ENCODE data around the gene ARSJ. TPM values are rescaled to one million over a fixed set of nuclear protein-coding genes. Genes with fewer than 3 reads are reported as not detected.

The ARSJ gene
- total RNA-seq, 4 donors from 2014 or later = 18.1 to 26.0 (median 21.2) TPM

DNA sequence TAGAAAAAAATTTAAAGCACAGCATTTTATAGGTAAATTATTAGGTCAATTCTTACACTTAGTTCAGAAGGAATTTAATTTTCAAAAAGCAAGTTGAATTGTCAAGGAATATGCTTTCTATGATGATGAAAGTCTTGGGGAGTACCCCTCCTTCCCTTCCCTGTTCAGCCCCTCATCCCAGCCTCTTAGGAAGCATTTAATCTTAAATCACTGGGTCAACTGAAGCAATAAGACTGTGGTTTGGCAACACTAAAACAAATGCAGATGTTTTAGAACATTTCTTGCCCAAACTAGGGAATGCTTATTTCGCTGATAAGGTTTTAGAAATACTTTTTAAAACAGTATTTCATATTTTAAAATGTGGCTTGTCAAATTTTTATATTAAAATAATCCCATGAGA, 19.1 kb upstream of the ARSJ start:
- intact Hi-C loops (cut with DNase I) = no loop called here
- 79% methylated on average over 1 of the region's 1 CpG for WGBS
- no peak for TF ChIP-seq POLR2AphosphoS5 (IDR thresholded peaks at IDR 0.05)
- TF ChIP-seq, protein P1, sequence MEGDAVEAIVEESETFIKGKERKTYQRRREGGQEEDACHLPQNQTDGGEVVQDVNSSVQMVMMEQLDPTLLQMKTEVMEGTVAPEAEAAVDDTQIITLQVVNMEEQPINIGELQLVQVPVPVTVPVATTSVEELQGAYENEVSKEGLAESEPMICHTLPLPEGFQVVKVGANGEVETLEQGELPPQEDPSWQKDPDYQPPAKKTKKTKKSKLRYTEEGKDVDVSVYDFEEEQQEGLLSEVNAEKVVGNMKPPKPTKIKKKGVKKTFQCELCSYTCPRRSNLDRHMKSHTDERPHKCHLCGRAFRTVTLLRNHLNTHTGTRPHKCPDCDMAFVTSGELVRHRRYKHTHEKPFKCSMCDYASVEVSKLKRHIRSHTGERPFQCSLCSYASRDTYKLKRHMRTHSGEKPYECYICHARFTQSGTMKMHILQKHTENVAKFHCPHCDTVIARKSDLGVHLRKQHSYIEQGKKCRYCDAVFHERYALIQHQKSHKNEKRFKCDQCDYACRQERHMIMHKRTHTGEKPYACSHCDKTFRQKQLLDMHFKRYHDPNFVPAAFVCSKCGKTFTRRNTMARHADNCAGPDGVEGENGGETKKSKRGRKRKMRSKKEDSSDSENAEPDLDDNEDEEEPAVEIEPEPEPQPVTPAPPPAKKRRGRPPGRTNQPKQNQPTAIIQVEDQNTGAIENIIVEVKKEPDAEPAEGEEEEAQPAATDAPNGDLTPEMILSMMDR (IDR thresholded peaks at IDR 0.05) = no peak
- no peak for TF ChIP-seq POLR2A (IDR thresholded peaks at IDR 0.05; ENCODE audit: low read depth)
- TF ChIP-seq EP300 (IDR thresholded peaks at IDR 0.05) = no peak

GRCh38 chr4:113998079-113998478, 18.6 kb upstream of the ARSJ start:
- intact Hi-C loops (cut with DNase I) = no loop called here
- Histone ChIP-seq H3K9me3 (no peaks in the 10 kb centered on the region), H3K27ac (replicated peaks in 1 of 4) (no peak overlapping the region), H3K4me1 (no peaks in the 10 kb centered on the region), H3K36me3 (no peaks in the 10 kb centered on the region), H3K27me3 (no peaks in the 10 kb centered on the region), H3K4me3 (no peak overlapping the region)
- 97% methylated on average over 5 of the region's 5 CpGs for WGBS
- TF ChIP-seq POLR2AphosphoS5 (IDR thresholded peaks at IDR 0.05) (no peak), EP300 (IDR thresholded peaks at IDR 0.05) (no peak), POLR2A (IDR thresholded peaks at IDR 0.05; ENCODE audit: low read depth) (no peak)
- TF ChIP-seq, protein P1 (IDR thresholded peaks at IDR 0.05) = no peak
- no peak for DNase-seq (ENCODE audit: extremely low spot score)

More for the DNA sequence above, 19.1 kb upstream of the ARSJ start:
- H3K27me3 ChIP-seq = no peaks in the 10 kb centered on the region
- H3K9me3 ChIP-seq = no peaks in the 10 kb centered on the region
- no peaks in the 10 kb centered on the region for H3K36me3 ChIP-seq
- H3K4me1 ChIP-seq = no peaks in the 10 kb centered on the region
- no peak overlapping the region for H3K4me3 ChIP-seq
- no peak overlapping the region for H3K27ac ChIP-seq (replicated peaks in 1 of 4)
- DNase-seq (ENCODE audit: extremely low spot score) = no peak

DNA sequence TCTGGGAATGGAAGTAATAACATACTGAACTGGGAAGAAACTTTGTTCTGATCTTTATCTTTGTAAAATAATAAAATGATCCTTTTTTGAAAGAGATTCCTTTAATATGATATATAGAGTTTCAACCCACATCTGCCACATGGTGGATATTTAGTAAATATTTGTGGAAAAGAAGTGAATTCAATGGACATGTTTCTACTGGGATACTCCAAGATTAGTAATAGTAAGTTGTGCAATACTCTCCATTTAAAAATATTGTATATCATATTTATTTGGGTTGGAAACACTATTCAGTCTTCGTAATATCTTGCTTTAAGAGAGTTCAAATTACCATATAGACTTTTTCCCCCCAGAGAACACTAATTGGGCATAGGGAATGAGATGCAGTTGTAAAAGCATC, 17.8 kb upstream of the ARSJ start:
- no peaks in the 10 kb centered on the region for H3K4me1 ChIP-seq
- 100% methylated on average over 1 of the region's 1 CpG for WGBS
- H3K27me3 ChIP-seq = no peaks in the 10 kb centered on the region
- no peaks in the 10 kb centered on the region for H3K36me3 ChIP-seq
- intact Hi-C loops (cut with DNase I) = no loop called here
- no peak overlapping the region for H3K4me3 ChIP-seq
- DNase-seq (ENCODE audit: extremely low spot score) = no peak
- H3K9me3 ChIP-seq = no peaks in the 10 kb centered on the region
- H3K27ac ChIP-seq (replicated peaks in 1 of 4) = no peak overlapping the region
- TF ChIP-seq, protein P1 (IDR thresholded peaks at IDR 0.05) = no peak
- TF ChIP-seq POLR2A (IDR thresholded peaks at IDR 0.05; ENCODE audit: low read depth) (no peak), POLR2AphosphoS5 (IDR thresholded peaks at IDR 0.05) (no peak), EP300 (IDR thresholded peaks at IDR 0.05) (no peak)

DNA sequence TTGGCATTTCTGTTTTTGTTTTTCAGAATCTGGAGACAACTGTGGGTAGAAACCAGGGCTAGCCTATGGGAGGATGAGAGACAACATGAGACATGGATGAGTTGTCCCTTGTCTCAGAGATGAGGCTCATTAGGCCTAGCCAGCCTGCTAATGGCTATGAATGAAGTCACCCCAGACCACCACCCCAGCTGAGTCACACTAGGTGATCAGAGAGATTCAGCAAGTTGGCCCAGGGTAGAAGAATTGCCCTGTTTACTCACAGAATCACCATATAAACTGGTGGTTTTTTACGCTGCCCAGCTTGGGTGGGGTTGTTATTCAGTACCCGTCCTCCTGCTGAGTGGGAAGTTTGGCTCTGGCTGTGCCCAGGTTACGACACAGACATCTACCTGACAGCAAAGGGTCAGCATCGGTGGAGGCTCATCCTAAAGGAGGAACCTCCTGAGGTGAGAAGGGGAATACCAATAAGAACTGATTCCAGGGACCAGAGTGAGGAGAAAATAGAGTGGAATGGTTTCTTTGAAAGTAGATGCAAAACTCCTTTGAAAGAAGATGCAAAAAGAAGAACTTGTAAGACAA, 17.2 kb upstream of the ARSJ start:
- H3K9me3 ChIP-seq = no peaks in the 10 kb centered on the region
- no peaks in the 10 kb centered on the region for H3K36me3 ChIP-seq
- H3K27me3 ChIP-seq = no peaks in the 10 kb centered on the region
- TF ChIP-seq POLR2A (IDR thresholded peaks at IDR 0.05; ENCODE audit: low read depth) (no peak), EP300 (IDR thresholded peaks at IDR 0.05) (no peak), POLR2AphosphoS5 (IDR thresholded peaks at IDR 0.05) (no peak)
- TF ChIP-seq, protein P1 (IDR thresholded peaks at IDR 0.05) = no peak
- intact Hi-C loops (cut with DNase I) = no loop called here
- WGBS = 80% methylated on average over 4 of the region's 4 CpGs
- H3K4me3 ChIP-seq = no peak overlapping the region
- no peak for DNase-seq (ENCODE audit: extremely low spot score)
- H3K27ac ChIP-seq (replicated peaks in 1 of 4) = no peak overlapping the region
- H3K4me1 ChIP-seq = no peaks in the 10 kb centered on the region

- Histone ChIP-seq H3K4me3 (no peak overlapping the region), H3K27ac (replicated peaks in 1 of 4) (no peak overlapping the region), H3K27me3 (no peaks in the 10 kb centered on the region), H3K4me1 (no peaks in the 10 kb centered on the region), H3K36me3 (no peaks in the 10 kb centered on the region), H3K9me3 (no peaks in the 10 kb centered on the region)
- no peak for TF ChIP-seq POLR2AphosphoS5 (IDR thresholded peaks at IDR 0.05)
- TF ChIP-seq POLR2A (IDR thresholded peaks at IDR 0.05; ENCODE audit: low read depth) = no peak
- TF ChIP-seq, protein P1 (IDR thresholded peaks at IDR 0.05) = no peak
- TF ChIP-seq EP300 (IDR thresholded peaks at IDR 0.05) = no peak
- intact Hi-C loops (cut with DNase I) = no loop called here
- DNase-seq (ENCODE audit: extremely low spot score) = no peak
Observed at GRCh38 chr4:113993887-113994286, 14.4 kb upstream of the ARSJ start.

Measured in esophagus muscularis mucosa (tissue), 4 donors.